Fibroblast of pulmonary artery (primary cell): ENCODE measurements around the gene EHD1.

ENCODE experiments used
- DNase-seq: peaks from one replicate; pipeline ENCODE4 v3.0.0-alpha.2; 2010; ENCODE audit warnings: low read depth
- H3K4me3 ChIP-seq: replicated peaks from 2 replicates; pipeline ENCODE4 v1.5.1; 2011; ENCODE audit warnings: low read depth, mild to moderate bottlenecking, control low read depth, low read length, moderate library complexity
- CTCF ChIP-seq: IDR thresholded peaks from 2 replicates; pipeline ENCODE4 v1.5.1; 2011; ENCODE audit warnings: mild to moderate bottlenecking, control low read depth, low read length, inconsistent platforms; ENCODE audit errors: missing control alignments

The EHD1 gene

DNA sequence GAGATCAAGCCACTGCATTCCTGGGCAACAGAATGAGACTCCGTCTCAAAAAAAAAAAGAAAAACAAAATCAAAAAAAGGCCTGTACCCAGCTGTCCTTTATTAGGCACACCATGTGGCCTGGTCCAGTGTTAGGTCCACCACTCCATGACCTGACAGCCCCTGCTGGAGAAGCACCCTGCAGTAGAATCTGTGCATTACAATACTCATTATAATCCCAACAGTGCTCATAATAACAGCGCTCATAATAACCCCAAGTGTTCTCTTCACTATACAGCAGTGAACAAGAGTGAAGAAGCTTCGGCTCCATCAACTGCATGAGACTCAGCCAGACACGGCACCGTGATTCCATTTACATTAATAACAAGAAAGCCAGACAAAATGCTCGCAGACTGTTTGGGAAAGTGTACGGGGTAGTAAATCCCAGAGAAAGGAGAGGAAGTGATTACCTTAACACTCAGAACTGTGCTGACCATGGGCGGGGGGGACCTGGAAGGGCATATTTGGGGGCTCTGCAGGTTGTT, 8.9 kb upstream of the EHD1 start:
- no peak overlapping the region for H3K4me3 ChIP-seq
- no peak for TF ChIP-seq CTCF
- DNase-seq: no peak

- DNase-seq: peak; percentile 90
- no peak overlapping the region for H3K4me3 ChIP-seq
- TF ChIP-seq CTCF: no peak
Observed at GRCh38 chr11:64885367-64886286, 7.2 kb upstream of the EHD1 start.

DNA sequence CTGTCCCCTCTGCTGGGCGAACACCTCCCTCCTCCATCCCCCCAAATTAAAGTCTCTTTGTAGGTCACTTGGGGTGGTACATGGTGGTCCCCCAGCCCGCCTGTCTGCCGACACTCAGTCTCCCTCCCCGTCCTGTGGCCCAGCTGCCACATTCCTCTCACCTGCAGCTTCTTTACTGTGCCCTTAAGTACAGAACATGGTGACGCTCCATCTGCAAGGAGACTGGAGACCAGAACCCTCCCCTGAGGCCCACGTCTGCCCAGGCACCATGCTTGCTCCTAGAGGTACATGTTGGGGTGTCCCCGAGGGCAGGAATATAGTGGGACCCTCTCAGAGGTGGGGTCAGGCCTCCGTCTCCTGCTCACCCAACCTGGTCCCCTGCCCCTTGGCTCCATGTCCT, 5.6 kb upstream of the EHD1 start:
- H3K4me3 ChIP-seq: no peak overlapping the region
- TF ChIP-seq CTCF: no peak
- no peak for DNase-seq

- no peak for DNase-seq
- TF ChIP-seq CTCF: no peak
- H3K4me3 ChIP-seq: no peak overlapping the region
Observed at GRCh38 chr11:64883575-64883974, 5.2 kb upstream of the EHD1 start.

GRCh38 chr11:64882243-64882642, 3.8 kb upstream of the EHD1 start:
- DNase-seq: no peak
- no peak overlapping the region for H3K4me3 ChIP-seq
- TF ChIP-seq CTCF: no peak

- DNase-seq: no peak
- H3K4me3 ChIP-seq: no peak overlapping the region
- TF ChIP-seq CTCF: no peak
Observed at GRCh38 chr11:64881476-64881875, 3.1 kb upstream of the EHD1 start.
